ENCODE measurements around the gene LMAN1. TPM values are rescaled to one million over a fixed set of nuclear protein-coding genes. Genes with fewer than 3 reads are reported as not detected.

LMAN1 gene
- total RNA-seq, 1 experiment from 2014 or later, result 73.7 TPM

- H3K4me1 ChIP-seq (ENCODE audit: control insufficient read depth in 1 of 2, insufficient read depth in 2 of 2, low read length in 2 of 2), result no peaks in the 10 kb centered on the region
- TF ChIP-seq ATF3 (IDR thresholded peaks at IDR 0.05) (no peak), FOSL1 (IDR thresholded peaks at IDR 0.05; ENCODE audit: low read depth) (no peak), EGR1 (IDR thresholded peaks at IDR 0.05; ENCODE audit: low read depth) (no peak), ZNF274 (IDR thresholded peaks at IDR 0.05; ENCODE audit: low read depth, low read length) (no peak), CBX3 (IDR thresholded peaks at IDR 0.05; ENCODE audit: low read depth) (no peak), TCF7L2 (IDR thresholded peaks at IDR 0.05; ENCODE audit: borderline replicate concordance, extremely low read depth, insufficient read depth, insufficient read length) (no peak), POLR2A (IDR thresholded peaks at IDR 0.05; ENCODE audit: borderline replicate concordance, extremely low read depth, insufficient read depth, insufficient read length) (no peak), ELF1 (IDR thresholded peaks at IDR 0.05; ENCODE audit: borderline replicate concordance, low read depth) (no peak), YY1 (IDR thresholded peaks at IDR 0.05; ENCODE audit: extremely low read depth, insufficient replicate concordance, low read depth, low read length) (no peak), EZH2 (IDR thresholded peaks at IDR 0.05) (no peak), ZFX (IDR thresholded peaks at IDR 0.05) (no peak), JUND (IDR thresholded peaks at IDR 0.05) (no peak), RAD21 (IDR thresholded peaks at IDR 0.05; ENCODE audit: low read depth) (no peak), SIN3A (IDR thresholded peaks at IDR 0.05; ENCODE audit: low read depth) (no peak)
- TF ChIP-seq, protein P1, sequence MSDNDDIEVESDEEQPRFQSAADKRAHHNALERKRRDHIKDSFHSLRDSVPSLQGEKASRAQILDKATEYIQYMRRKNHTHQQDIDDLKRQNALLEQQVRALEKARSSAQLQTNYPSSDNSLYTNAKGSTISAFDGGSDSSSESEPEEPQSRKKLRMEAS (IDR thresholded peaks at IDR 0.05), result no peak
- TF ChIP-seq, protein P2, sequence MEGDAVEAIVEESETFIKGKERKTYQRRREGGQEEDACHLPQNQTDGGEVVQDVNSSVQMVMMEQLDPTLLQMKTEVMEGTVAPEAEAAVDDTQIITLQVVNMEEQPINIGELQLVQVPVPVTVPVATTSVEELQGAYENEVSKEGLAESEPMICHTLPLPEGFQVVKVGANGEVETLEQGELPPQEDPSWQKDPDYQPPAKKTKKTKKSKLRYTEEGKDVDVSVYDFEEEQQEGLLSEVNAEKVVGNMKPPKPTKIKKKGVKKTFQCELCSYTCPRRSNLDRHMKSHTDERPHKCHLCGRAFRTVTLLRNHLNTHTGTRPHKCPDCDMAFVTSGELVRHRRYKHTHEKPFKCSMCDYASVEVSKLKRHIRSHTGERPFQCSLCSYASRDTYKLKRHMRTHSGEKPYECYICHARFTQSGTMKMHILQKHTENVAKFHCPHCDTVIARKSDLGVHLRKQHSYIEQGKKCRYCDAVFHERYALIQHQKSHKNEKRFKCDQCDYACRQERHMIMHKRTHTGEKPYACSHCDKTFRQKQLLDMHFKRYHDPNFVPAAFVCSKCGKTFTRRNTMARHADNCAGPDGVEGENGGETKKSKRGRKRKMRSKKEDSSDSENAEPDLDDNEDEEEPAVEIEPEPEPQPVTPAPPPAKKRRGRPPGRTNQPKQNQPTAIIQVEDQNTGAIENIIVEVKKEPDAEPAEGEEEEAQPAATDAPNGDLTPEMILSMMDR (IDR thresholded peaks at IDR 0.05 in 2 of 3, conservative IDR thresholded peaks at IDR 0.05 in 1 of 3; ENCODE audit: borderline replicate concordance in 1 of 3, insufficient read depth in 1 of 3, low read depth in 2 of 3, low read length in 2 of 3), result no peak
- TF ChIP-seq, protein P3, sequence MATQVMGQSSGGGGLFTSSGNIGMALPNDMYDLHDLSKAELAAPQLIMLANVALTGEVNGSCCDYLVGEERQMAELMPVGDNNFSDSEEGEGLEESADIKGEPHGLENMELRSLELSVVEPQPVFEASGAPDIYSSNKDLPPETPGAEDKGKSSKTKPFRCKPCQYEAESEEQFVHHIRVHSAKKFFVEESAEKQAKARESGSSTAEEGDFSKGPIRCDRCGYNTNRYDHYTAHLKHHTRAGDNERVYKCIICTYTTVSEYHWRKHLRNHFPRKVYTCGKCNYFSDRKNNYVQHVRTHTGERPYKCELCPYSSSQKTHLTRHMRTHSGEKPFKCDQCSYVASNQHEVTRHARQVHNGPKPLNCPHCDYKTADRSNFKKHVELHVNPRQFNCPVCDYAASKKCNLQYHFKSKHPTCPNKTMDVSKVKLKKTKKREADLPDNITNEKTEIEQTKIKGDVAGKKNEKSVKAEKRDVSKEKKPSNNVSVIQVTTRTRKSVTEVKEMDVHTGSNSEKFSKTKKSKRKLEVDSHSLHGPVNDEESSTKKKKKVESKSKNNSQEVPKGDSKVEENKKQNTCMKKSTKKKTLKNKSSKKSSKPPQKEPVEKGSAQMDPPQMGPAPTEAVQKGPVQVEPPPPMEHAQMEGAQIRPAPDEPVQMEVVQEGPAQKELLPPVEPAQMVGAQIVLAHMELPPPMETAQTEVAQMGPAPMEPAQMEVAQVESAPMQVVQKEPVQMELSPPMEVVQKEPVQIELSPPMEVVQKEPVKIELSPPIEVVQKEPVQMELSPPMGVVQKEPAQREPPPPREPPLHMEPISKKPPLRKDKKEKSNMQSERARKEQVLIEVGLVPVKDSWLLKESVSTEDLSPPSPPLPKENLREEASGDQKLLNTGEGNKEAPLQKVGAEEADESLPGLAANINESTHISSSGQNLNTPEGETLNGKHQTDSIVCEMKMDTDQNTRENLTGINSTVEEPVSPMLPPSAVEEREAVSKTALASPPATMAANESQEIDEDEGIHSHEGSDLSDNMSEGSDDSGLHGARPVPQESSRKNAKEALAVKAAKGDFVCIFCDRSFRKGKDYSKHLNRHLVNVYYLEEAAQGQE (IDR thresholded peaks at IDR 0.05; ENCODE audit: low read depth), result no peak
- H4K20me1 ChIP-seq (ENCODE audit: insufficient read depth), result no peaks in the 10 kb centered on the region
- H3K9ac ChIP-seq (ENCODE audit: low read length), result no peak overlapping the region
- no peaks in the 10 kb centered on the region for H3K9me3 ChIP-seq (ENCODE audit: control insufficient read depth in 1 of 2, insufficient read depth in 1 of 2, low read depth in 1 of 2, low read length in 2 of 2)
- CTCF ChIA-PET, result interaction anchor here (2.8 kb wide), 1 partner anchor 15 kb away, joined by 12 read pairs; no protein-coding TSS in a partner anchor
- H3K4me3 ChIP-seq (replicated peaks in 1 of 2; ENCODE audit: low read depth in 1 of 2, low read length in 2 of 2), result no peak overlapping the region
- RAD21 ChIA-PET (ENCODE audit: low non-redundant PET in 1 of 2, low total read pairs in 2 of 2, uncharacterized antibody in 2 of 2, unreplicated experiment in 2 of 2), result no interaction called here
- H3K4me2 ChIP-seq (ENCODE audit: low read length), result no peak overlapping the region
- no peaks in the 10 kb centered on the region for H3K79me2 ChIP-seq (ENCODE audit: insufficient read depth, low read length)
- no peaks in the 10 kb centered on the region for H3K9me2 ChIP-seq (ENCODE audit: insufficient read depth)
- H3K27ac ChIP-seq (ENCODE audit: low read depth, low read length), result no peak overlapping the region
- ATAC-seq (no peak), DNase-seq (ENCODE audit: low read depth, low spot score) (no peak)
- H3K27me3 ChIP-seq (ENCODE audit: insufficient read depth, low read length), result no peaks in the 10 kb centered on the region
- intact Hi-C loops (cut with micrococcal nuclease), result no loop called here
- POLR2A ChIA-PET, result no interaction called here
- H3K36me3 ChIP-seq (ENCODE audit: control insufficient read depth in 1 of 2, insufficient read depth in 2 of 2, low read length in 2 of 2), result no peaks in the 10 kb centered on the region
- BruUV-seq (replicated peaks), result no TSS peak
- no peak overlapping the region for H2AFZ ChIP-seq (ENCODE audit: low read depth, low read length, poor library complexity, severe bottlenecking)
Measured at GRCh38 chr18:59386909-59387686, 28.0 kb upstream of the LMAN1 start.

Data from HCT116 (cell line).